NCI-H526 (cell line): ENCODE measurements around the gene TLR8.
A peak's percentile ranks its signal among the peaks of the same experiment; 100 is the strongest.
"Not testable (repeated sequence)": the region's sequence is repeated elsewhere in the genome, so short reads cannot be mapped to it uniquely, and the experiment has no call there.

Experiments used
- DNase-seq, 2 experiments: peaks; one replicate each; lab custom pipeline; 2025; lab: John Stamatoyannopoulos, UW

Gene TLR8

GRCh38 chrX:12898073-12898472 lies 8.3 kb upstream of the TLR8 start:
- no peak for DNase-seq

GRCh38 chrX:12899506-12899905 lies 6.9 kb upstream of the TLR8 start:
- DNase-seq, result no peak

DNA sequence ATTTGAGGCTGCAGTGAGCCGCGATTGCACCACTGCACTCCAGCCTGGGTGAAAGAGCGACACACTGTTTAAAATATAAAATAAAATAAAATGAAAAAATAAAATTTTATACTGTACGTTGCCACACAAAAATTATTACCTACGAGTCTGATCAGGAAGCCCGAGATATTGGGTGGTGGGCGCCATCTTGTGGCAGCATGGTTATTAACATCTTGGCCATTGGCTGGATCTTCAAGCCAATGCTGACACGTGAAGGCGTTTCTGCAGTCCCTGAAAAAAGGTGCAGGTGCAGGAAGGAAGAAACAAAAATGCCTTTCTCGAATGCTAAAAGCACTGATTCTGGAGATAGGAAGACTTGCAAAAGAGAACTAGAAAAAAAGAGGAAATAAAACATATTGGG lies 4.9 kb upstream of the TLR8 start:
- DNase-seq, result peak; percentile 9 to 66

- DNase-seq, result no peak
Measured at GRCh38 chrX:12903646-12904045, 2.8 kb upstream of the TLR8 start.

GRCh38 chrX:12910423-12911121 lies 4.2 kb downstream of the TLR8 start:
- no peak for DNase-seq

GRCh38 chrX:12911122-12911470 lies 4.7 kb downstream of the TLR8 start:
- no peak for DNase-seq

GRCh38 chrX:12912791-12913482 lies 6.5 kb downstream of the TLR8 start:
- no peak for DNase-seq

- no peak for DNase-seq
Measured at GRCh38 chrX:12917753-12918152, 11.3 kb downstream of the TLR8 start.

GRCh38 chrX:12919051-12919450 lies 12.6 kb downstream of the TLR8 start:
- no peak for DNase-seq

- no peak for DNase-seq
Measured at GRCh38 chrX:12919620-12920019, 13.2 kb downstream of the TLR8 start.

DNA sequence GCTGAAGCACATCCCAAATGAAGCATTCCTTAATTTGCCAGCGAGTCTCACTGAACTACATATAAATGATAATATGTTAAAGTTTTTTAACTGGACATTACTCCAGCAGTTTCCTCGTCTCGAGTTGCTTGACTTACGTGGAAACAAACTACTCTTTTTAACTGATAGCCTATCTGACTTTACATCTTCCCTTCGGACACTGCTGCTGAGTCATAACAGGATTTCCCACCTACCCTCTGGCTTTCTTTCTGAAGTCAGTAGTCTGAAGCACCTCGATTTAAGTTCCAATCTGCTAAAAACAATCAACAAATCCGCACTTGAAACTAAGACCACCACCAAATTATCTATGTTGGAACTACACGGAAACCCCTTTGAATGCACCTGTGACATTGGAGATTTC lies 14.6 kb downstream of the TLR8 start:
- no peak for DNase-seq

- no peak for DNase-seq
Measured at GRCh38 chrX:12921886-12922598, 15.6 kb downstream of the TLR8 start.

DNA sequence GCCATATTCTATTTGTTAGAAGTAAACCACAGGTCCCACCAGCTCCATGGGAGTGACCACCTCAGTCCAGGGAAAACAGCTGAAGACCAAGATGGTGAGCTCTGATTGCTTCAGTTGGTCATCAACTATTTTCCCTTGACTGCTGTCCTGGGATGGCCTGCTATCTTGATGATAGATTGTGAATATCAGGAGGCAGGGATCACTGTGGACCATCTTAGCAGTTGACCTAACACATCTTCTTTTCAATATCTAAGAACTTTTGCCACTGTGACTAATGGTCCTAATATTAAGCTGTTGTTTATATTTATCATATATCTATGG lies 16.1 kb downstream of the TLR8 start:
- no peak for DNase-seq

DNA sequence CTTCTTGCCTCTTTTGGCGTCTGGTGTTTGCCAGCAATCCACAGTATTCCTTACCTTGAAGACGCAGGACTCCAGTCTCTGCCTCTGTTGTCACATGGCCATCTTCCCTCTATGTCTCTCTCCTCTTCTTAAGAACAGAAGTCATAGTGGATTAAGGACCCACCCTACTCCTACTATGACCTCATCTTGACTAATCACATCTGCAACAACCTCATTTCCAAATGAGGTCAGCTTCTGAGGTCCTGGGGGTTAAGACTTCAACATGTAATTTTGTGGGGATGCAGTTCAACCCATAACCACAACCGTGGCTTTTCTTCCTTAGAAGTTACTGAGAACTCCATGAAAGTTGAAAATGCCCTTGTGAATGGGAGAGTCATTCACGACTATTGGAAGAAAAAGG lies 23.3 kb downstream of the TLR8 start:
- DNase-seq, result no peak

GRCh38 chrX:12930150-12930549 lies 23.7 kb downstream of the TLR8 start:
- DNase-seq, result no peak

- no peak for DNase-seq
Measured at GRCh38 chrX:12932244-12932643, 25.8 kb downstream of the TLR8 start.

GRCh38 chrX:12934850-12935249 lies 28.4 kb downstream of the TLR8 start:
- DNase-seq, result no peak

DNA sequence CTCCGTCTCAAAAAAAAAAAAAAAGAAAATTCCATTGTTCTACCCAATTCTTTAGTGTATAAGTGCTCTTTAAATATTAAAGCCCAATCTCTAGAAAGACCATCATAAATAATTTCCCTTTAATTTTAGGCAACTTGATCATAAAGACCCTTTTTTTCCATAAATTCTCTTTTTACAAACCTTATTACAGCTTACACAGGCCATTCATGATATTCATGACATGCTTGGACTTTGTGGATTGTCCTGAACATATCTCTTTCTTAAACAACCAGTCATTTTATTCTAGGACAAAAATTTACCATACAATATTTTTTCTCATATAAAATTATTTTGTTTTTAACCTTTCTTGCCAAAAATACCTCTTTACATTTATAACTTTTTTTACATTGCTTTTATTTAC lies 30.5 kb downstream of the TLR8 start:
- peak in 1 of 2 experiments; percentile 2 for DNase-seq

DNA sequence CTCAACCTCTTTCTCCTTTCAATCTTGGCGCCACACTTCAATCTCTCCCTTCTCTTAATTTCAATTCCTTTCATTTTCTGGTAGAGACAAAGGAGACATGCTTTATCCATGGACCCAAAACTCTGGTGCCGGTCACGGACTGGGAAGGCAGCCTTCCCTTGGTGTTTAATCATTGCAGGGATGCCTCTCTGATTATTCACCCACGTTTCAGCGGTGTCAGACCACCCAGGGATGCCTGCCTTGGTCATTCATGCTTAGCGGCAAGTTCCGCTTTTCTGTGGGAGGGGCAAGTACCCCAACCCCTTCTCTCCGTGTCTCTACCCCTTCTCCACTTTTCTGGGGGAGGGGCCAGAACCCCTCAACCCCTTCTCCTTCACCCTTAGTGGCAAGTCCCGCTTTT lies 34.1 kb downstream of the TLR8 start:
- DNase-seq, result not testable (repeated sequence)

GRCh38 chrX:12943592-12943991 lies 37.2 kb downstream of the TLR8 start:
- not testable (repeated sequence) for DNase-seq

- DNase-seq, result not testable (repeated sequence)
Measured at GRCh38 chrX:12944452-12944851, 38.0 kb downstream of the TLR8 start.

- no peak for DNase-seq
Measured at GRCh38 chrX:12945494-12945893, 39.1 kb downstream of the TLR8 start.

DNA sequence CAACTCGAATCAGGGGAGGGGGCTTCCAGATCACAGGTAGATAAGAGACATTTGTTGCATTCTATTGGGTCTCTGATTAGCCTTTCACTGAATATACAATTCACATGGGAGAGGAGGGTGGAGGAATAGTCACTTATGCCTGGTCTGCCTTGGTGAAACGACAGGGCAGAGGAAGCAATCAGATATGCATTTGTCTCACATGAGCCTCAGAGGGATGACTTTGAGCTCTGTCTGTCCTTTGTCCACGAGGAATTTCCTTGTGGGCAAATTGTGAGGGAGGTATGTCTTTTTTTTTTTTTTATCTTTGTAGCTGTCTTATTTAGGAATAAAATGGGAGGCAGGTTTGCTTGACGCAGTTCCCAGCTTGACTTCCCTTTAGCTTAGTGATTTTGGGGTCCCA lies 40.0 kb downstream of the TLR8 start:
- no peak for DNase-seq
